ENCODE data around the gene PTPRCAP.

The PTPRCAP gene

DNA sequence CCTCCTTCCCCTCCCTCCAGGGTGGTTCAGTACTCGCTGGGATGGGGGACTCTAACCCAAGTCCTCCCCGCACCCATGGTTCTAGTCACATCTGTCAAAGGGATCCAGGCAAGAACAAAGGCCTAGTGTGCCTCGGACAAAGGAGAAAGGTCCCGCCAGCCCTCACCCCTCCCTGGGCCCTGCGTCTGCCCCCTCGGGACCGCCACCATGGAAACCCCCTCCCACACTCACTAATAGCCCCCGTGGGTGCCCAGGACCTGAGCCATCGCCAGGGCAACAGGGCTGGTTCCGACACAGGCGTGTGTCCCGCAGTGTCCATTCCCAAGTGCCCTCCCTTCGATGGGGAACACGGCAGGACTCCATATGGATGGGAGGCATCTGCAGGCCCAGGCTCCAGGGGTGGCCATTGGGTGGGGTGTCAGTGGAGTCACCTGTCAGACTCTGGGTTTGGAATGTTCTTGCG is 27.1 kb downstream of the PTPRCAP start:
- Histone ChIP-seq H3K27me3 (peaks cover 0 to 74% of the 10 kb centered on the region in 2 donors), H3K4me1 (peaks cover 0 to 18% (median 3%) of the 10 kb centered on the region in 4 donors), H3K9me3 (no peaks in the 10 kb centered on the region), H3K27ac (no peak overlapping the region), H3K4me3 (no peak overlapping the region), H3K36me3 (no peaks in the 10 kb centered on the region)
- TF ChIP-seq, protein P1, sequence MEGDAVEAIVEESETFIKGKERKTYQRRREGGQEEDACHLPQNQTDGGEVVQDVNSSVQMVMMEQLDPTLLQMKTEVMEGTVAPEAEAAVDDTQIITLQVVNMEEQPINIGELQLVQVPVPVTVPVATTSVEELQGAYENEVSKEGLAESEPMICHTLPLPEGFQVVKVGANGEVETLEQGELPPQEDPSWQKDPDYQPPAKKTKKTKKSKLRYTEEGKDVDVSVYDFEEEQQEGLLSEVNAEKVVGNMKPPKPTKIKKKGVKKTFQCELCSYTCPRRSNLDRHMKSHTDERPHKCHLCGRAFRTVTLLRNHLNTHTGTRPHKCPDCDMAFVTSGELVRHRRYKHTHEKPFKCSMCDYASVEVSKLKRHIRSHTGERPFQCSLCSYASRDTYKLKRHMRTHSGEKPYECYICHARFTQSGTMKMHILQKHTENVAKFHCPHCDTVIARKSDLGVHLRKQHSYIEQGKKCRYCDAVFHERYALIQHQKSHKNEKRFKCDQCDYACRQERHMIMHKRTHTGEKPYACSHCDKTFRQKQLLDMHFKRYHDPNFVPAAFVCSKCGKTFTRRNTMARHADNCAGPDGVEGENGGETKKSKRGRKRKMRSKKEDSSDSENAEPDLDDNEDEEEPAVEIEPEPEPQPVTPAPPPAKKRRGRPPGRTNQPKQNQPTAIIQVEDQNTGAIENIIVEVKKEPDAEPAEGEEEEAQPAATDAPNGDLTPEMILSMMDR (IDR thresholded peaks at IDR 0.05) = no peak
- no peak for DNase-seq
- intact Hi-C loops (cut with DNase I; ENCODE audit: low total_unique reads) = no loop called here

DNA sequence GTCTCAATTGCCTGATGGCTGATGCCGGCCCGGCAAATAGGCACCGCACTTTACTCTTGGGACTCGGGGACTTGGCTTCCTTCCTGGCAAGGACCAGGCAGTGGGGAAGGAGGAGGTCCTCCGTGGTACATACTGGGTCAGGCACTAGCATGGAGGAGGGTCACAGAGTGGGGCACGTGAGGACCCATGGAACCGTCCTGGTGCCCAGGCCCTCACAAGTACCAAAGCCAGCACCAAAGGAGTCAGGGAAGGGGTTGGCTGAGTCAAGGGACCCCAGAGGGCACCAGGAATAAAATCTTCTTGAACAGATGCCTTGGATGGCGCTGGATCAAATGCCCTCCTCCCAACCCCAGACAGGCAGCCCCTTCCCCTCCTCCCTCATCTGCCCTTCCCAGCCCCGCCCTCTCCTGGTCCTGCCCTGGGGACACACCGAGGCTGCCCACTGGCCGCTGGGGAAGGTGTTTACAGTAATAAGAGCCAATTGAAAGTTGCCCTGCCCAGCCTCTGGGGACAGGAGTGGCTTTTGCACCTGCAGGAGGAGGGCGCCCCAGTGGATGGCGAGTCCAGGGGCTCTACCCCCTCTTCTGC is 27.6 kb downstream of the PTPRCAP start:
- peaks cover 0 to 79% of the 10 kb centered on the region in 2 donors for H3K27me3 ChIP-seq
- H3K27ac ChIP-seq = no peak overlapping the region
- H3K9me3 ChIP-seq = no peaks in the 10 kb centered on the region
- H3K4me3 ChIP-seq = no peak overlapping the region
- DNase-seq = no peak
- TF ChIP-seq, protein P1 (IDR thresholded peaks at IDR 0.05) = no peak
- no peaks in the 10 kb centered on the region for H3K36me3 ChIP-seq
- intact Hi-C loops (cut with DNase I; ENCODE audit: low total_unique reads) = no loop called here
- peaks cover 0 to 13% (median under 1%) of the 10 kb centered on the region in 4 donors for H3K4me1 ChIP-seq

- Histone ChIP-seq H3K27me3 (peaks cover 0 to 84% of the 10 kb centered on the region in 2 donors), H3K27ac (no peak overlapping the region), H3K4me3 (no peak overlapping the region), H3K4me1 (peaks cover 0 to 11% (median 0%) of the 10 kb centered on the region in 4 donors), H3K9me3 (no peaks in the 10 kb centered on the region), H3K36me3 (no peaks in the 10 kb centered on the region)
- no peak for DNase-seq
- TF ChIP-seq, protein P1 (IDR thresholded peaks at IDR 0.05) = no peak
- intact Hi-C loops (cut with DNase I; ENCODE audit: low total_unique reads) = no loop called here
Measured at GRCh38 chr11:67409261-67409666, 28.2 kb downstream of the PTPRCAP start.

DNA sequence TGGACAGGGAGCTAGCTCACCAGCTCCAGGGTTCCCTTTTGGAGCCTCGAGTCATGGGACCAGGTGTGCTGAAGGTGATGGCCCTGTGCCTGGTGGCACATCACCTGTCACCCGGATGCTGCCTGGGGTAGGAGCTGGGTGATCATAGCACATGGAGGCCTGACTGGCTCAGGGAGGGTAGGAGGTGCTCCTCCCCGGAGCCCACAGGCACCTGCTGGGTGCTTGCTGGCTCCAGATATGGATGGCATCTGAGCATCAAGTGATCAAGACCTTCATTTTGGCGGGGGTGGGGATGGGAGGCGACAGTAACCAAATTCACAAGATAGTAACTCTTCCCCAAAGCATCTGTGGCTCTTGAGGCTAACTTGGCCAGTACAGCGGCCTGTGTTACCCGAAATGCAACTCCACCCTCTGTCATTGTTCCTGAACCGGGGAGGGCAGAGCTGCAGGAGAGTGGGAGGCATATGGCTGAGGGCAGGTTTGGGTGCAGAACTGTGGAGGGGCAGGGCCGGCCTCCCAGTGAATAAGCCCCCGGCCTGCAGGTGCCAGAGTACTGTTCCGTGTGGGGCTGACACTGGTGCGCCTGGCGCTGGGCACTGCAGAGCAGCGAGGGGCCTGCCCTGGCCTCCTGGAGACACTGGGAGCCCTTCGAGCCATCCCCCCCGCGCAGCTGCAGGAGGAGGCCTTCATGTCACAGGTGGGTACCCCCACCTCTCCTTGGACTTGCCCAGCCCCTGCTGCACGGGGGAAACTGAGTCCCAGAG is 28.9 kb downstream of the PTPRCAP start:
- no peak overlapping the region for H3K27ac ChIP-seq
- peaks cover 0 to 11% (median 0%) of the 10 kb centered on the region in 4 donors for H3K4me1 ChIP-seq
- no peak for DNase-seq
- intact Hi-C loops (cut with DNase I; ENCODE audit: low total_unique reads) = no loop called here
- H3K4me3 ChIP-seq = no peak overlapping the region
- no peaks in the 10 kb centered on the region for H3K36me3 ChIP-seq
- H3K27me3 ChIP-seq = peaks cover 0 to 90% of the 10 kb centered on the region in 2 donors
- TF ChIP-seq, protein P1 (IDR thresholded peaks at IDR 0.05) = no peak
- no peaks in the 10 kb centered on the region for H3K9me3 ChIP-seq

- no peaks in the 10 kb centered on the region for H3K36me3 ChIP-seq
- H3K4me3 ChIP-seq = no peak overlapping the region
- peaks cover 0 to 11% (median 0%) of the 10 kb centered on the region in 4 donors for H3K4me1 ChIP-seq
- H3K9me3 ChIP-seq = no peaks in the 10 kb centered on the region
- peaks cover 0 to 87% of the 10 kb centered on the region in 2 donors for H3K27me3 ChIP-seq
- DNase-seq = no peak
- no peak overlapping the region for H3K27ac ChIP-seq
- intact Hi-C loops (cut with DNase I; ENCODE audit: low total_unique reads) = no loop called here
- TF ChIP-seq, protein P1 (IDR thresholded peaks at IDR 0.05) = no peak
Measured at GRCh38 chr11:67407688-67408163, 29.8 kb downstream of the PTPRCAP start.

All from tibial artery (tissue), 4 donors.